ENCODE data around the gene HTR3D.

- TF ChIP-seq, protein P1, sequence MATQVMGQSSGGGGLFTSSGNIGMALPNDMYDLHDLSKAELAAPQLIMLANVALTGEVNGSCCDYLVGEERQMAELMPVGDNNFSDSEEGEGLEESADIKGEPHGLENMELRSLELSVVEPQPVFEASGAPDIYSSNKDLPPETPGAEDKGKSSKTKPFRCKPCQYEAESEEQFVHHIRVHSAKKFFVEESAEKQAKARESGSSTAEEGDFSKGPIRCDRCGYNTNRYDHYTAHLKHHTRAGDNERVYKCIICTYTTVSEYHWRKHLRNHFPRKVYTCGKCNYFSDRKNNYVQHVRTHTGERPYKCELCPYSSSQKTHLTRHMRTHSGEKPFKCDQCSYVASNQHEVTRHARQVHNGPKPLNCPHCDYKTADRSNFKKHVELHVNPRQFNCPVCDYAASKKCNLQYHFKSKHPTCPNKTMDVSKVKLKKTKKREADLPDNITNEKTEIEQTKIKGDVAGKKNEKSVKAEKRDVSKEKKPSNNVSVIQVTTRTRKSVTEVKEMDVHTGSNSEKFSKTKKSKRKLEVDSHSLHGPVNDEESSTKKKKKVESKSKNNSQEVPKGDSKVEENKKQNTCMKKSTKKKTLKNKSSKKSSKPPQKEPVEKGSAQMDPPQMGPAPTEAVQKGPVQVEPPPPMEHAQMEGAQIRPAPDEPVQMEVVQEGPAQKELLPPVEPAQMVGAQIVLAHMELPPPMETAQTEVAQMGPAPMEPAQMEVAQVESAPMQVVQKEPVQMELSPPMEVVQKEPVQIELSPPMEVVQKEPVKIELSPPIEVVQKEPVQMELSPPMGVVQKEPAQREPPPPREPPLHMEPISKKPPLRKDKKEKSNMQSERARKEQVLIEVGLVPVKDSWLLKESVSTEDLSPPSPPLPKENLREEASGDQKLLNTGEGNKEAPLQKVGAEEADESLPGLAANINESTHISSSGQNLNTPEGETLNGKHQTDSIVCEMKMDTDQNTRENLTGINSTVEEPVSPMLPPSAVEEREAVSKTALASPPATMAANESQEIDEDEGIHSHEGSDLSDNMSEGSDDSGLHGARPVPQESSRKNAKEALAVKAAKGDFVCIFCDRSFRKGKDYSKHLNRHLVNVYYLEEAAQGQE (IDR thresholded peaks at IDR 0.05; ENCODE audit: borderline replicate concordance), result no peak
- TF ChIP-seq POLR2AphosphoS5 (IDR thresholded peaks at IDR 0.05) (no peak), TAF1 (IDR thresholded peaks at IDR 0.05; ENCODE audit: low read depth) (no peak), EZH2 (IDR thresholded peaks at IDR 0.05; ENCODE audit: borderline replicate concordance, insufficient read depth, low read length, poor library complexity, severe bottlenecking) (no peak), MXI1 (conservative IDR thresholded peaks at IDR 0.05; ENCODE audit: poor library complexity, severe bottlenecking) (no peak), SMC3 (conservative IDR thresholded peaks at IDR 0.05; ENCODE audit: poor library complexity) (no peak), EP300 (conservative IDR thresholded peaks at IDR 0.05; ENCODE audit: poor library complexity, severe bottlenecking) (no peak), RAD21 (conservative IDR thresholded peaks at IDR 0.05) (no peak)
- TF ChIP-seq, protein P2, sequence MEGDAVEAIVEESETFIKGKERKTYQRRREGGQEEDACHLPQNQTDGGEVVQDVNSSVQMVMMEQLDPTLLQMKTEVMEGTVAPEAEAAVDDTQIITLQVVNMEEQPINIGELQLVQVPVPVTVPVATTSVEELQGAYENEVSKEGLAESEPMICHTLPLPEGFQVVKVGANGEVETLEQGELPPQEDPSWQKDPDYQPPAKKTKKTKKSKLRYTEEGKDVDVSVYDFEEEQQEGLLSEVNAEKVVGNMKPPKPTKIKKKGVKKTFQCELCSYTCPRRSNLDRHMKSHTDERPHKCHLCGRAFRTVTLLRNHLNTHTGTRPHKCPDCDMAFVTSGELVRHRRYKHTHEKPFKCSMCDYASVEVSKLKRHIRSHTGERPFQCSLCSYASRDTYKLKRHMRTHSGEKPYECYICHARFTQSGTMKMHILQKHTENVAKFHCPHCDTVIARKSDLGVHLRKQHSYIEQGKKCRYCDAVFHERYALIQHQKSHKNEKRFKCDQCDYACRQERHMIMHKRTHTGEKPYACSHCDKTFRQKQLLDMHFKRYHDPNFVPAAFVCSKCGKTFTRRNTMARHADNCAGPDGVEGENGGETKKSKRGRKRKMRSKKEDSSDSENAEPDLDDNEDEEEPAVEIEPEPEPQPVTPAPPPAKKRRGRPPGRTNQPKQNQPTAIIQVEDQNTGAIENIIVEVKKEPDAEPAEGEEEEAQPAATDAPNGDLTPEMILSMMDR (IDR thresholded peaks at IDR 0.05; ENCODE audit: poor library complexity, severe bottlenecking), result no peak
Observed at GRCh38 chr3:184029443-184029842, 2.1 kb upstream of the HTR3D start.
